Measurements from ENCODE around the gene PCSK9. TPM values are rescaled to one million over a fixed set of nuclear protein-coding genes. Genes with fewer than 3 reads are reported as not detected.

The PCSK9 gene
- total RNA-seq, 1 experiment from 2014 or later: 41.6 TPM

DNA sequence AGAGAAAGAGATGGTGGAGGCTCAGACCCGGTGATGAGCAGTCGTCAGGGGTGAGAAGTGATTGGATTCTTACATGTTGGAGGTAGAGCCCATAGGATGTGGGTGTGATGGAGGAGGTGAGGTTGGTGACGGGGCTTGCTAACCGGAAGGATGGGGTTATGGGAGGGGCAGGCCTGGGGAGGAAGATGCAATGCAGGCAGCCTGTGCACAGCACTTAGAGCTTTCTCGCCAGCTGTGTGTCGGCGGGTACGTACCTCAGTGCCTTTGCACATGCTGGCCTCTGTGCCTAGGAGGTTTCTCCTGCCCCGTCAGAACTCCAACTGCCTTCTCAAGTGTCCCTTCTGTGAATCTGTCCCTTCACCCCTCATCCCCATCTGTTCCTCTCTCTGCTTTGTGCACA is 43.5 kb upstream of the PCSK9 start:
- Mint-ChIP-seq H3K4me1 (ENCODE audit: low read depth, unreplicated experiment) (peaks cover 9% of the 10 kb centered on the region), H3K9me3 (ENCODE audit: low read depth, unreplicated experiment) (no peaks in the 10 kb centered on the region), H3K27ac (ENCODE audit: unreplicated experiment) (peak overlapping the region; percentile 23), H3K36me3 (ENCODE audit: insufficient read depth, unreplicated experiment) (peaks cover 8% of the 10 kb centered on the region), H3K27me3 (ENCODE audit: unreplicated experiment) (peaks cover 44% of the 10 kb centered on the region), H3K4me3 (ENCODE audit: low read depth, unreplicated experiment) (no peak overlapping the region)
- TF ChIP-seq, protein P1, sequence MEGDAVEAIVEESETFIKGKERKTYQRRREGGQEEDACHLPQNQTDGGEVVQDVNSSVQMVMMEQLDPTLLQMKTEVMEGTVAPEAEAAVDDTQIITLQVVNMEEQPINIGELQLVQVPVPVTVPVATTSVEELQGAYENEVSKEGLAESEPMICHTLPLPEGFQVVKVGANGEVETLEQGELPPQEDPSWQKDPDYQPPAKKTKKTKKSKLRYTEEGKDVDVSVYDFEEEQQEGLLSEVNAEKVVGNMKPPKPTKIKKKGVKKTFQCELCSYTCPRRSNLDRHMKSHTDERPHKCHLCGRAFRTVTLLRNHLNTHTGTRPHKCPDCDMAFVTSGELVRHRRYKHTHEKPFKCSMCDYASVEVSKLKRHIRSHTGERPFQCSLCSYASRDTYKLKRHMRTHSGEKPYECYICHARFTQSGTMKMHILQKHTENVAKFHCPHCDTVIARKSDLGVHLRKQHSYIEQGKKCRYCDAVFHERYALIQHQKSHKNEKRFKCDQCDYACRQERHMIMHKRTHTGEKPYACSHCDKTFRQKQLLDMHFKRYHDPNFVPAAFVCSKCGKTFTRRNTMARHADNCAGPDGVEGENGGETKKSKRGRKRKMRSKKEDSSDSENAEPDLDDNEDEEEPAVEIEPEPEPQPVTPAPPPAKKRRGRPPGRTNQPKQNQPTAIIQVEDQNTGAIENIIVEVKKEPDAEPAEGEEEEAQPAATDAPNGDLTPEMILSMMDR (IDR thresholded peaks at IDR 0.05; ENCODE audit: unreplicated experiment): no peak
- no TSS peak for BruUV-seq (replicated peaks)
- DNase-seq: no peak
- intact Hi-C loops (cut with micrococcal nuclease; ENCODE audit: unreplicated experiment): loop anchor here (1.0 kb wide), 2 partner anchors 46 to 51 kb away; no protein-coding TSS in a partner anchor
- CTCF ChIA-PET: interaction anchor here (1.0 to 3.0 kb wide), 5 partner anchors 12 to 51 kb away, joined by 3 to 40 read pairs (median 12); no protein-coding TSS in a partner anchor

DNA sequence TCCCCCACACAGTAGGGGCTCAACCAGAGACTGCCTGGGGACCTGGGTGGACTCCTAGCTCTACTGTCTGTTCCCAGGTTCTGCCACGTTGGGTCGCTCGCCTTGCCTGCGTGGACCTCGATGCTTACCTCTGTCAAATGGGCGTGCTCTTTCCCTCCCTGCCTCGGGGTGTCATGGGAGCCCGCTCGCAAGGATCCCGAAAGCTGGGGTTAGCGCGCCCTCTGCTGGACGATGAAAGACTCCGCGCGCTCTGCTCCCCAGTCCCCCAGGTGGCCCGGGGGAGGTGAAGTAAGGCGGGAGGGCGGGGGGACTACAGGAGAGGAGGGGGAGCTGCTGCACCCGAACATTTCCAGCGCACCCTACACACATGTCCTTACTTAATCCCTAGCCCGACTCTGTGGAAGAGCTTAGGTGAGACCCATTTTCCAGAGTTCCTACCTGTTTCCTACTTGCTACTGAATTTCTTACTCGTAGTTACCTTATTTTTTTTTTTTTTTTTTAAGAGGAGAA is 42.9 kb upstream of the PCSK9 start:
- H3K36me3 Mint-ChIP-seq (ENCODE audit: insufficient read depth, unreplicated experiment): peaks cover 8% of the 10 kb centered on the region
- H3K4me1 Mint-ChIP-seq (ENCODE audit: low read depth, unreplicated experiment): peaks cover 9% of the 10 kb centered on the region
- intact Hi-C loops (cut with micrococcal nuclease; ENCODE audit: unreplicated experiment): loop anchor here (1.0 kb wide), 2 partner anchors 46 to 51 kb away; no protein-coding TSS in a partner anchor
- peak overlapping the region; percentile 23 for H3K27ac Mint-ChIP-seq (ENCODE audit: unreplicated experiment)
- DNase-seq: peak; percentile 88
- H3K27me3 Mint-ChIP-seq (ENCODE audit: unreplicated experiment): peaks cover 44% of the 10 kb centered on the region
- CTCF ChIA-PET: interaction anchor here (0.6 to 3.0 kb wide), 6 partner anchors 11 to 68 kb away, joined by 3 to 40 read pairs (median 8); no protein-coding TSS in a partner anchor
- TF ChIP-seq, protein P1 (IDR thresholded peaks at IDR 0.05; ENCODE audit: unreplicated experiment): peak; percentile 94
- H3K4me3 Mint-ChIP-seq (ENCODE audit: low read depth, unreplicated experiment): peak overlapping the region; percentile 61
- H3K9me3 Mint-ChIP-seq (ENCODE audit: low read depth, unreplicated experiment): no peaks in the 10 kb centered on the region
- BruUV-seq (replicated peaks): no TSS peak

DNA sequence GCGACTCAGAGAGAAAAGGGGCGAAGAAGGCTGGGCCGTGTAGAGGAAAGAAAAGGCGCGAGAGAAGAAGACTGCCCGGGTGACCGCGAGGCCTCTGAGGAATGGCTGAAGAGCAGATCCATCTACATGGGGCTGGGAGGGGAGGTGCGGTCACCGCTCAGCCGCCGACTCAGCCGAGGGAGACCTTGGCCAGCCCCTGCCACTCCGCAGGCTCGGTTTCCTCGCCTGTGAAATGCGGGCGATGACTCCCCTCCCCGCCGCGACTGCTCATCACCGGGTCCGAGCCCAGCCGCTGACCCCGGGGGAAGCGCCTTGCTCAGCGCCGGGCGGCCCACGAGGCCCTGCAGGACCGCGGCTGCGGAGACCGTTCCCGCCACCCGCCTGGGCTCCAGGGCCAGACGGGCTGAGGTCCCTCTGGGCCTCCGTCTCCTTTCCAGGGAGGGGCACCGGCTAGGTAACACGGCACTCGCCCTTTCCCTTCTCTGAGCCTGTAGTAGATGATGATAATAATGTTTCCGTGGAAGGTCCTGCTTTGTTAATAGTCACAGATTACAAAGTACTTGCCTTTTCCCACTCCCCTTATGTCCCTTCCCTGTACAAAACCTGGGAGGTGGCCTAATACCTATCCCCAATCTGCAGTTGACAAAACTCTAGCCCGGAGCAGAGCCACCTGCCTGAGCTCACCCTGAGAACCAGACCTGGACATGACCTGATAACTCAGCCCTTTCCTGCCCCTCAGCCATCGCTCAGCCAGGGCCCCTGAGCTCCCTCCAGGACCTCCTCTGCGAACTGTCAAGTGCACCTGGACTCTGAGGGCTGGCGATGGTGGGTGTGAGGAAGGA is 42.3 kb upstream of the PCSK9 start:
- Mint-ChIP-seq H3K27ac (ENCODE audit: unreplicated experiment) (no peak overlapping the region), H3K4me1 (ENCODE audit: low read depth, unreplicated experiment) (peaks cover 9% of the 10 kb centered on the region), H3K4me3 (ENCODE audit: low read depth, unreplicated experiment) (peak overlapping the region; percentile 61), H3K27me3 (ENCODE audit: unreplicated experiment) (peaks cover 44% of the 10 kb centered on the region), H3K9me3 (ENCODE audit: low read depth, unreplicated experiment) (no peaks in the 10 kb centered on the region), H3K36me3 (ENCODE audit: insufficient read depth, unreplicated experiment) (peaks cover 8% of the 10 kb centered on the region)
- intact Hi-C loops (cut with micrococcal nuclease; ENCODE audit: unreplicated experiment): loop anchor here (1.0 kb wide), 2 partner anchors 47 to 52 kb away; no protein-coding TSS in a partner anchor
- no TSS peak for BruUV-seq (replicated peaks)
- DNase-seq: no peak
- CTCF ChIA-PET: interaction anchor here (0.6 to 3.0 kb wide), 7 partner anchors 10 to 69 kb away, joined by 3 to 40 read pairs (median 4); no protein-coding TSS in a partner anchor
- TF ChIP-seq, protein P1 (IDR thresholded peaks at IDR 0.05; ENCODE audit: unreplicated experiment): no peak

DNA sequence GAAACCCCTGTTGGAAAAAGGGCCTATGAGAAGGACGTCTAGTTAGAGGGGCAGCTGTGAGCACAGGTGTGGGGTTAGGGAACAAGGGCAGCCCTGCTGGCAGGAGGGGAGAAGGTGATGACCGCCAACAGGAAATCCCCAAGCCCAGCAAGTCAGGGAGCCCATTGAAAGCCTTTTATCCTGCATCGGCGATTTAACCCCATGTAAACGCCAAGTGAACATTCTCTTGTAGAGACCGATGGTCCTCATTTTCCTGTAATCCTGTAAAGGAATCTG is 41.7 kb upstream of the PCSK9 start:
- CTCF ChIA-PET: interaction anchor here (0.7 to 3.0 kb wide), 3 partner anchors 24 to 53 kb away, joined by 3 to 24 read pairs (median 12); no protein-coding TSS in a partner anchor
- no TSS peak for BruUV-seq (replicated peaks)
- Mint-ChIP-seq H3K27ac (ENCODE audit: unreplicated experiment) (no peak overlapping the region), H3K4me3 (ENCODE audit: low read depth, unreplicated experiment) (no peak overlapping the region), H3K27me3 (ENCODE audit: unreplicated experiment) (peaks cover 44% of the 10 kb centered on the region), H3K36me3 (ENCODE audit: insufficient read depth, unreplicated experiment) (peaks cover 8% of the 10 kb centered on the region), H3K4me1 (ENCODE audit: low read depth, unreplicated experiment) (peaks cover 9% of the 10 kb centered on the region), H3K9me3 (ENCODE audit: low read depth, unreplicated experiment) (no peaks in the 10 kb centered on the region)
- TF ChIP-seq, protein P1 (IDR thresholded peaks at IDR 0.05; ENCODE audit: unreplicated experiment): no peak
- intact Hi-C loops (cut with micrococcal nuclease; ENCODE audit: unreplicated experiment): no loop called here
- DNase-seq: no peak
